GM21825 (cell line): ENCODE data around the gene ITPKB.
"Not testable (repeated sequence)": the region's sequence is repeated elsewhere in the genome, so short reads cannot be mapped to it uniquely, and the experiment has no call there.

ENCODE experiments used
- ATAC-seq: cut with Tn5 transposase; IDR thresholded peaks from one replicate; pipeline ENCODE4 v1.9.1; 2021; ENCODE audit warnings: mild to moderate bottlenecking, moderate library complexity; ENCODE audit not compliant: unreplicated experiment

ITPKB gene

GRCh38 chr1:226761322-226761721 lies 22.2 kb upstream of the ITPKB start:
- no peak for ATAC-seq

- ATAC-seq = no peak
Observed at GRCh38 chr1:226754793-226755533, 15.9 kb upstream of the ITPKB start.

GRCh38 chr1:226754097-226754496 lies 15.0 kb upstream of the ITPKB start:
- ATAC-seq = no peak

- no peak for ATAC-seq
Observed at GRCh38 chr1:226751703-226752102, 12.6 kb upstream of the ITPKB start.

DNA sequence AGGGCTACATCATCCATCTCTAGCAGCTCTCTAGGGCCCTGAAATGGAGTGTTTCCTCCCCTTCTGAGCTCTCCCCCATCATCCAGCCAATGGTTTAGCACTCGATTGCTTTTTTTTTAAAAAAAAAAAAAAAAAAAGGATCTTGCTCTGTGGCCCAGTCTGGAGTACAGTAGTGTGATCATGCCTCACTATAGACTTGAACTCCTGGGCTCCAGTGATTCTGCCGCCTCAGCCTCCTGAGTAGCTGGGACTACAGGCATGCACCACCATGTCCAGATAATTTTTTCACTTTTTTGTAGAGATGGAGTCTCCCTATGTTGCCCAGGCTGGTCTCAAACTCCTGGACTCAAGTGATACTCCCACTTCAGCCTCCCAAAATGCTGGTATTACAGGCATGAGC lies 12.1 kb upstream of the ITPKB start:
- no peak for ATAC-seq

- ATAC-seq = no peak
Observed at GRCh38 chr1:226749467-226749866, 10.4 kb upstream of the ITPKB start.

- ATAC-seq = no peak
Observed at GRCh38 chr1:226748306-226748705, 9.2 kb upstream of the ITPKB start.

GRCh38 chr1:226747519-226748263 lies 8.6 kb upstream of the ITPKB start:
- not testable (repeated sequence) for ATAC-seq

DNA sequence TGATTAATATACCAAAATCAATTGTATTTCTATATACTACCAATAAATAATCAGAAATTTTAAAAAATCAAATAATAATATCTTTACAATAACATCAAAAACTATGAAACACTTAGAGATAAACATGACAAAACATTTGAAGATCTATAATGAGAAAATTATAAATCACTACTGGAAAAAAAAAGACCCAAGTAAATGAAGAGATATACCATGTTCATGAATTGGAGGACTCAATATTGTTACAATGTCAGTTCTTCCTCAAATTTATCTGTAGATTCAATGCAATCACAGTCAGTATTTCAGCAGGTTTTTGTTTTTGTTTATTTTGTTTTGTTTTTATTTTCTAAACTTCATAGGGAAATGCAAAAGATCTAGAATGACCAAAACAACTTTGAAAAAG lies 4.2 kb upstream of the ITPKB start:
- no peak for ATAC-seq

GRCh38 chr1:226741009-226741408 lies 1.9 kb upstream of the ITPKB start:
- no peak for ATAC-seq

DNA sequence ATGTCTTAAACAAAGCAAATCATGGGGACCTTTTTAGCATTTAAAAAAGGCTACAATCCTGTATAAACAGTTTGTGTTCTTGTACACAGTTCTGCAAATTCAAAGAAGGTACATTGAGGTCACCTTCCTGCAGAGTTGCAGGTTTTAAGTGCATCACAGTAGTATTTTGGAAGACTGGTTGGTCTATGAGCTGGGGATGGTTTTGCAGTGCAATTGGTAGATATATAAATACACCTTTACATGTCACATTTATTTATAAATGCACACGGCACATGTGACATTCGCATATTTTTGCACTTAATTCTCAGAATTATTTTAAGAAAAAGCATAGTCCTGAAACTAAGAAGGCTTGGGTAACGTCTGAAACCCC lies 599 bp upstream of the ITPKB start:
- ATAC-seq = no peak

GRCh38 chr1:226738421-226738994 lies 574 bp downstream of the ITPKB start:
- ATAC-seq = no peak

DNA sequence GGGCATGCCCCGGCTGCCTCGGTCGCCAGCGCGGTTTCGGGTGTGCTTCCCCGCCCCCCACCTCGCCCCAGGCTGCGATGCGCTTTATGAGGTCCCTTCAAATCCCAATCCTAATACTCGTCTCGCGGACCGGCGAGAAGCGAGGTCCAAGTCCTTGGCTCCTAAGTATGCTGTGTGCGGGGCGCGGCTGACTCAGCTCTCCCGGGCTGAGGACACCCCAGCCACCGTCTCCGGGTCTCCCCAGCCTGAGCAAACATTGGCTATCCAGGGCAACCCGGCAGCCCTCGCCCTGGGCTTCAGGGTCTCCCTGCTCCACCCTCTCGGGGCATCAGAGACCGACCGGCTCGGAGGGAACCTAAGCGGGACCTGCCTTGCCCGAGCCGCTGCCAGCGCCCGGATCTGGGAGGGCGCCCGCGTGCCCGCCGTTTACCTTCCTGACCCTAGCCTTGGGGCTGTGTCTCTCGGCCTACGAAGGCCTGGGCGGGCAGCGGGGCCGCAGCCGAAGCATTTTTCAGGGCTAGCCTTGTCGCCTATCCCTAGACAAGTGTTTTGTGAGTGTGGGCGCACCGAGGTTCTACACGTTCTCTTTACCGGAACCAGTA lies 1.2 kb downstream of the ITPKB start:
- ATAC-seq = peak; percentile 19

DNA sequence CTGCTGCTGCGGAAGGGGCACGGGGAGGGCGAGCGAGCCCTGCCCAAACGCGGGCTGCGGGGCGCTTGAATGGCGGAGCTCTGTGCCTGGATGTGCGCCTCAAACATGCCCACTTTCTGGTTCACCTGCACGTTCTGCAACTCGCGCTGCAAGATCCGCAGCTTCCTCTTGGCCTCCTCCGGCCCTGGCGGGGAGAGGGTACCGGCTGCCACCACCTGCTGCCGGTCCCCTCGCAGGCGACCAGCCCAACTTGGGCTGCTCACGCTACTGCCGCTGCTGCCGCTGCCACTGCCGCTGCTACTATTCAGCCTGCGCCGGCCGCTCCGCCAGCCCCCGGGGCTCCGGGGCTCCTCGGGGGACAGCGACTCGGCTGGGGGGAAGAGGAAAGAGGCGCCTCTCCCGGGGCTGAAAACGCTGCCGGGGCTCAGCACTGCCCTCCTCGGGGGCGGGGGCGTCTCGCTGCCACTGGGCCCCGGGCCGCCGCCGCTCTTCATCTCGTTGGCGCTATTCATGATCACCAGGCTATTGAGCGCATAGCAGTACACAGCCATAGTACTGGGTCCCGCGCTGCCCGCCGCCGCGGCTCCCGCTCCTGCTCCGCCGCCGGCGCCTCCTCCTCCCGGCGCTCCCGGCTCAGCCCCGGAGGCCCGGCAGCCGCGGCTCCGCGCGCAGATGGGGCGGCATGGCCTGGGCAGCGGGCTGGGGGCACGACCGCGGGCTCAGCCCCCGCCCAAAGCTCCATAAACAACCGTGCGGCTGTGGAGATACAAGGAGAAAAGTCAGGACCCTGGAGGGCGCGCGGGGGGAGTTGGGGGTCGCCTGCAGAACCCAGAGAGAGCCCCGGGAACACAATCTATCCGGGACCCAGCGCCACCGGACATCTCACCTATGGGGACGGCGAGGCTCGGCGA lies 1.9 kb downstream of the ITPKB start:
- ATAC-seq = peak; percentile 30

DNA sequence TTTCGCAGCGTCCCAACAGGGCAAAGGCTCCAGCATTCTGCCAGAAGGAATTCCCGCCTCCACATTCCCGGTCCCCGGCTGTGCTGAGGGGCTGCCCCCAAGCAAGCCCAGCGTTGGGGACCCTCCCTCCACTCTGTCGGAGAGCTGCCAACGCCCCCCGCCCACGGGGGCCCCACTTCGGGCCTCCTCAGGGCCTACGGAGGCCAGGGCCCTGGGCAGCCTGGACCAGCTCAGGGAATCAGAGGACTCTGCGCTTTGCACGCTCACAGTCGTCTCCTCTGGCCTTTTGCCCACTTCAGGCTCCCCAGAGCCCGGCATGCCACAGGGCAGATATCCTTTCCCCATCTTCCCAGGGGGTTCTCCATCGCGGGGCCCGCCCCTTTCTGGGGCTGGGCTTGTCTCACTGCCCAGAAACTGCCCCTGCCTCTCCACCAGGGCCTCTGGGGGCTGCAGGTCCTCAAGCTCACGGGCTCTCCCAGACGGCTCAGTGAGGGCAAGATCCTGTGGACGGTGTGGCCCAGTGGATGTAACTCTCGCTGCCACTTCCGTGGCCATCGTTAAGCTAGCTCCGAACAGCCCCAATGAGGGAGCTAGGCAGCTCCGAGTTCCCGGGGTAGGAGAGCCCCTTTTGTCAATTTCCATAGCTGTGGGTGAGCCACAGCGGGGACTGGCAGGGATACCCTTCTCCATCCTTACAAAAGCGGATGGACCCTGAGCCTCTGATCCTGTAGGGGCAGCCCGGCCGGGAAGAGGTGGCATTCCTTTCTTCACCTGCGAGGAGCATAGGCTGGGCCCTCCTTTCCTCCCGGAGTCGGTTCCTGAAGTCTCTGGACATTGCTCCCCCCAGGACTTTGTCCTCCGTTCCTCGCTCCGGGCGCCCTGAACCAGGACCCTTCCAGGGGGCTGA lies 2.8 kb downstream of the ITPKB start:
- ATAC-seq = no peak

DNA sequence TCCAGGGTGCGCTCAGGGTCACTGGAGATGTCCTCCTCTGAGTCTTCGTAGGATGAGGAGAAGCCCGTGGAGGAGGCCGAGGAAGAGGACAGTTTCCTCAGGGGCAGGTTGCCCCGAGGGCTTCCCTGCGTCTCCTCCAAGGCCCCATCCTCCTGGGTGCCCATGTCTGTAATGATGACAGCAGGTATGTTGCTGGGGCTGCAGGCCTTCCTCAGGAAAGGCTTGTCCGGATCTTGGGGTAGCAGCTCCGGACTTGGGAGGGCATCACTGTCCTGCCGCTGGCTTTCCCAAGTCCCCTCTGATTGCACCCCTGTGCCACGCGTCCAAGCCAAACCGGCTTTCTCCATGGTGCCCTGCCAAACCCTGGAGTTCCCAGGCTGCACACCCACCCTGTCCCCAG lies 3.5 kb downstream of the ITPKB start:
- ATAC-seq = no peak

DNA sequence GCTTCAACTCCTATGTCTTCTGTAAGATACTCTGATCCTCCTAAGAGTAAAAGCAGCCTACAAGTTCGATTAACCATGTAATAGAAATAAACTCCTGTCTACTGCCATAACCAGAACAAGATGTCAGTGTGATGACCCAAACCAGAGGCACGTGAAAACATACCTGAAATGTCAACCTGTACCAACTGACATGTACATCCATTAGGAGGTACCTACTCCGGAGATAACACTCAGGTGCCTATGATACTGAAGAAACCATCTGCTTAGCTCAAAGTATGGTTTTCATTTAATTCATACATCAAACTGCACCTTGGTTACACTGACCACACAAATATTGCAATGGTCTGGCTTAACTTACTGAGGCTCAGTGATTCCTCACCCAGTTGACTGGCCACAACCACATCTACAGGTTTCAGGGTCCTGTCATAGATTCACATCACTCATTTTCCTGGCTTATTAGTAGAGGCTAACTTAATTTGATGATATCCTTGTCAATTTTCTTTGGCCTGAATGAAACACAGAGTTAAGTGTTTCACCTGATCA lies 4.4 kb downstream of the ITPKB start:
- no peak for ATAC-seq

DNA sequence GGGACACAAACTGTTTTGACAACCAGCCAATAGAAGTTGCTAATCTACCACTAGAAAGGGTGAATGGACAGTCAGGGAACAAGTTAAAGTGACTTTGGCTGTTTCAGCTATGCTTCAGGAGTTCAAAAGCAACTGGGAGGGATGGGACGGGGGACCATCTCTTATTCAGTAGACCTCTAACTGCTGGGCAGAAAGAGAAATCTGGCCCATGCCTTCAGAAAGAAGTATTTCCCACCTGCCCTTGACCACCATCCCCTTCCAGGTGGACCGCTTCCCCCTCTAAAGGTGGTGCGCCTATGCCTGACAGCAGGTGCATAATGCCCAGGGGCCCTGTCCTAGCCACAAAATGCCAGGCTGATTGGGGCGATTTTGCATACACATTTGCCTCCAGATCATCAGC lies 5.2 kb downstream of the ITPKB start:
- no peak for ATAC-seq

- ATAC-seq = no peak
Observed at GRCh38 chr1:226733304-226733703, 5.8 kb downstream of the ITPKB start.
